CD4-positive, alpha-beta T cell treated with Interleukin-4 for 4 hours (primary cell): ENCODE measurements around the gene KIAA1210.
"Not testable (repeated sequence)": the region's sequence is repeated elsewhere in the genome, so short reads cannot be mapped to it uniquely, and the experiment has no call there.

Source experiments
- DNase-seq: peaks from one replicate; pipeline ENCODE4 v3.0.0-alpha.2; 2020

Gene KIAA1210

DNA sequence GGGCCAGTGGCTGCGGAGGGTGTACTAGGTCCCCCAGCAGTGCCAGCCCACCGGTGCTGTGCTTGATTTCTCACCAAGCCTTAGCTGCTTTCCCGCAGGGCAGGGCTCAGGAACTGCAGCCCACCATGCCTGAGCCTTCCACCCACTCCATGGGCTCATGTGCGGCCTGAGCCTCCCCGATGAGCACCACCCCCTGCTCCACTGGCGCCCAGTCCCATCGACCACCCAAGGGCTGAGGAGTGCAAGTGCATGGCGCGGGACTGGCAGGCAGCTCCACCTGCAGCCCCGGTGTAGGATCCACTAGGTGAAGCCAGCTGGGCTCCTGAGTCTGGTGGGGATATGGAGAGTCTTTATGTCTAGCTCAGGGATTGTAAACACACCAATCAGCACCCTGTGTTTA is 98.0 kb downstream of the KIAA1210 start:
- not testable (repeated sequence) for DNase-seq

DNA sequence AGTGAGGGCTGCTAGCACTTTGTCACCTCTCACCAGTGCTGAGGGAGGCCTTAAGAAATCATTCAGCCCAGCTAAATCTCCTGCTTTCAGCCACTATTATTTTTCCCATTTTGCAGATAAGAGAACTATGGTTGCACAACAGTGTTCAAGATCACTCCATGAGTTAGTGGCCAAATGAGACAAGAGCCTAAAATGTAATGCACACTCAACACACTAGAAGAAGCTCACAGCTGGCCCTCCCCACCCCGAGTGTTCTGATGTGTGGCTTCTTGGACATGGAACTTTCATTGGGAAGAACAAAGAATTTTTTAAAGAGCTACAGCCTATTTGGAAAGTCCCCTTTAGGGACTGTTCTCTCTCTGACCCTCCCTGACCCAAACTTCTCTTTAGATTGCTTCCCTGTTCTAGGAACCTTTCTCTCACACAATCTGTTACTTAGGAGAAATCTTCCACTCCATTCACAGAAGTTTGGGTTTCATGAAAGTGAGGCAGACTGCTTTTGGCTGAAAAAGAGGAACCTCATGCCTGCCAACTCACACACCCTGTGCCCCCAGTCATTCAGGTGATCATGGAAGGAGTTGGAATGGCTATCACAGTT is 98.8 kb downstream of the KIAA1210 start:
- no peak for DNase-seq
